CD4-positive, alpha-beta T cell treated with Interleukin-2 at 100 ng/mL for 4 hours (primary cell): ENCODE measurements around the gene SCAPER.

Experiments
- DNase-seq: peaks from one replicate; pipeline ENCODE4 v3.0.0-alpha.2; 2020; ENCODE audit warnings: low spot score

The SCAPER gene

GRCh38 chr15:76905013-76905839 lies at the start of gene SCAPER:
Gene SCAPER (minus strand): TSS chr15:76905340. CDS start chr15:76883817, 21,523 bp downstream.
- DNase-seq: peak; percentile 91

- DNase-seq: no peak
These were observed 49.6 kb upstream of the SCAPER start for GRCh38 chr15:76954744-76955143.

- no peak for DNase-seq
These were observed 48.8 kb upstream of the SCAPER start for GRCh38 chr15:76953913-76954312.

GRCh38 chr15:76951220-76951619 lies 46.1 kb upstream of the SCAPER start:
- DNase-seq: no peak

GRCh38 chr15:76947454-76947853 lies 42.3 kb upstream of the SCAPER start:
- no peak for DNase-seq

GRCh38 chr15:76945494-76946093 lies 40.5 kb upstream of the SCAPER start:
- DNase-seq: no peak

- no peak for DNase-seq
These were observed 37.2 kb upstream of the SCAPER start for GRCh38 chr15:76942331-76942730.

GRCh38 chr15:76941636-76942035 lies 36.5 kb upstream of the SCAPER start:
- no peak for DNase-seq

GRCh38 chr15:76939715-76940114 lies 34.6 kb upstream of the SCAPER start:
- no peak for DNase-seq

GRCh38 chr15:76938752-76939151 lies 33.6 kb upstream of the SCAPER start:
- DNase-seq: no peak

- no peak for DNase-seq
These were observed 31.5 kb upstream of the SCAPER start for GRCh38 chr15:76936671-76937070.

- no peak for DNase-seq
These were observed 30.5 kb upstream of the SCAPER start for GRCh38 chr15:76935620-76936019.

GRCh38 chr15:76932135-76932966 lies 27.2 kb upstream of the SCAPER start:
- DNase-seq: no peak

GRCh38 chr15:76931397-76932134 lies 26.4 kb upstream of the SCAPER start, which contains the start of gene RCN2:
Gene RCN2 (plus strand): TSS chr15:76931749. CDS start chr15:76931842, 93 bp downstream.
- DNase-seq: peak; percentile 92

GRCh38 chr15:76930831-76931396 lies 25.8 kb upstream of the SCAPER start:
- DNase-seq: no peak

GRCh38 chr15:76929011-76929760 lies 24.0 kb upstream of the SCAPER start:
- no peak for DNase-seq

- DNase-seq: no peak
These were observed 23.1 kb upstream of the SCAPER start for GRCh38 chr15:76928201-76928600.

GRCh38 chr15:76916369-76916768 lies 11.2 kb upstream of the SCAPER start:
- DNase-seq: no peak

GRCh38 chr15:76913737-76914136 lies 8.6 kb upstream of the SCAPER start:
- no peak for DNase-seq

- no peak for DNase-seq
These were observed 7.3 kb upstream of the SCAPER start for GRCh38 chr15:76912430-76912829.

- DNase-seq: no peak
These were observed 715 bp upstream of the SCAPER start for GRCh38 chr15:76905855-76906254.
